Mucosa of descending colon (tissue), 3 donors: Measurements from ENCODE around the gene IFNA17. TPM values are rescaled to one million over a fixed set of nuclear protein-coding genes. Genes with fewer than 3 reads are reported as not detected.

Experiments
- ATAC-seq: fragments of 200-7000 bp; cut with Tn5 transposase; one replicate; pipeline ENCODE4 v1.9.1; 2020; ENCODE audit warnings: mild to moderate bottlenecking, moderate library complexity
- DNase-seq, 3 donors: peaks; one replicate each; pipeline ENCODE4 v3.0.0-alpha.2; 2020
- H3K36me3 ChIP-seq: fragments of 200-600 bp; one replicate; pipeline ENCODE4 v1.8.0; 2021; ENCODE audit warnings: low read depth, mild to moderate bottlenecking
- H3K4me1 ChIP-seq: fragments of 200-600 bp; one replicate; pipeline ENCODE4 v1.8.0; 2021; ENCODE audit warnings: low read depth, mild to moderate bottlenecking
- H3K4me3 ChIP-seq: fragments of 200-600 bp; one replicate; pipeline ENCODE4 v1.8.0; 2021; ENCODE audit warnings: mild to moderate bottlenecking
- H3K9me3 ChIP-seq: fragments of 200-600 bp; one replicate; pipeline ENCODE4 v1.8.0; 2021; ENCODE audit warnings: mild to moderate bottlenecking
- intact Hi-C, 2 donors: fragments of 100-400 bp; cut with DNase I in 1 of 2; cut with micrococcal nuclease in 1 of 2; formaldehyde crosslinking; loops; one replicate each; pipeline versions ENCODE4 v1.11.0 to v1.11.1; 2022; cut with DNase I, micrococcal nuclease
- total RNA-seq, 3 donors: library from RNA; stranded (reverse); fragmentation: NEBNext Ultra II Directional in 2 of 3; extraction: Animal tissue kit (Norgen Biotek cat#: 25700) in 2 of 3; gene quantifications; one replicate each; pipeline versions ENCODE4 v1.2.1 to v1.2.4, GENCODE V29; 2021 to 2023
- TF ChIP-seq, protein P1 (sequence below): fragments of 200-600 bp; IDR thresholded peaks from one replicate; pipeline ENCODE4 v1.8.0; 2022; ENCODE audit warnings: antibody characterized with exemption, mild to moderate bottlenecking
- donor health status: DM: no; HTN: no; CAD: no; lungs with moderate emphysema.
- donor health status: DM: no; HTN: no; CAD: no.
- donor health status: DM: no; HTN: yes; CAD: no.

IFNA17 gene
- total RNA-seq, 3 donors from 2014 or later: not detected

DNA sequence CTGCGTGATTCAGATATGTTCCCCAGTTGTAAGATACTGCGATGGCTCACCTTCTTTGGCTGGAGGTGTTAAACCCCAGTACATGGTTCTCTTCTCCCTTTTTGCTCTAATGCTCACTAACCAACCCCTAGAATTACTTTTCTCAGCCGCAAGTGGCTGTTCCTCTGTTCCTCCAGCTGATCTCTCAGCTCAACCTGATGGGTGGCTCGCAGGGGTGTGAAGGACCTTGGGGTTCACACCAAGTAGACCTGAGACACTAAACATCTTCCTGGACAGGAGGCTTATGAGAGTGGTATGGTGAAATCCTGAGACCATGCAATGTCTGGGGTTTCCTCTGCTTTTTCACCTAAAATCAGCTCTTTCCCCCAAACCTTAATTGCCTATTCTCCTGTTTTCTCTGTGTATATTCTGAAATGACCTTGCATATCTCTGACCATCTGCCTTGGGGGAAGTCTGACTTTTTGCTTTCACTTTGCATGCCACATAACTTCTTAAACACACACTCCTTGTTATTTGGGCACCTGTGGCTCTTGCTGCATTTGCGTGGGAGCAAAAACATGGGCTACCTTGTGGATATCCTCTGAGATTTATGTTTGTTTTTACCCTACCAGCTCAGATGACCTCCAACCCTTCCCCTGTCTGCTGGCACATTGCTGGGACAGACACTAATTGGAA is 27.7 kb upstream of the IFNA17 start:
- ATAC-seq (no peak), DNase-seq (no peak)
- H3K4me3 ChIP-seq: no peak overlapping the region
- no peaks in the 10 kb centered on the region for H3K36me3 ChIP-seq
- no peaks in the 10 kb centered on the region for H3K9me3 ChIP-seq
- TF ChIP-seq, protein P1, sequence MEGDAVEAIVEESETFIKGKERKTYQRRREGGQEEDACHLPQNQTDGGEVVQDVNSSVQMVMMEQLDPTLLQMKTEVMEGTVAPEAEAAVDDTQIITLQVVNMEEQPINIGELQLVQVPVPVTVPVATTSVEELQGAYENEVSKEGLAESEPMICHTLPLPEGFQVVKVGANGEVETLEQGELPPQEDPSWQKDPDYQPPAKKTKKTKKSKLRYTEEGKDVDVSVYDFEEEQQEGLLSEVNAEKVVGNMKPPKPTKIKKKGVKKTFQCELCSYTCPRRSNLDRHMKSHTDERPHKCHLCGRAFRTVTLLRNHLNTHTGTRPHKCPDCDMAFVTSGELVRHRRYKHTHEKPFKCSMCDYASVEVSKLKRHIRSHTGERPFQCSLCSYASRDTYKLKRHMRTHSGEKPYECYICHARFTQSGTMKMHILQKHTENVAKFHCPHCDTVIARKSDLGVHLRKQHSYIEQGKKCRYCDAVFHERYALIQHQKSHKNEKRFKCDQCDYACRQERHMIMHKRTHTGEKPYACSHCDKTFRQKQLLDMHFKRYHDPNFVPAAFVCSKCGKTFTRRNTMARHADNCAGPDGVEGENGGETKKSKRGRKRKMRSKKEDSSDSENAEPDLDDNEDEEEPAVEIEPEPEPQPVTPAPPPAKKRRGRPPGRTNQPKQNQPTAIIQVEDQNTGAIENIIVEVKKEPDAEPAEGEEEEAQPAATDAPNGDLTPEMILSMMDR: no peak
- H3K4me1 ChIP-seq: no peaks in the 10 kb centered on the region
- intact Hi-C loops: no loop called here

DNA sequence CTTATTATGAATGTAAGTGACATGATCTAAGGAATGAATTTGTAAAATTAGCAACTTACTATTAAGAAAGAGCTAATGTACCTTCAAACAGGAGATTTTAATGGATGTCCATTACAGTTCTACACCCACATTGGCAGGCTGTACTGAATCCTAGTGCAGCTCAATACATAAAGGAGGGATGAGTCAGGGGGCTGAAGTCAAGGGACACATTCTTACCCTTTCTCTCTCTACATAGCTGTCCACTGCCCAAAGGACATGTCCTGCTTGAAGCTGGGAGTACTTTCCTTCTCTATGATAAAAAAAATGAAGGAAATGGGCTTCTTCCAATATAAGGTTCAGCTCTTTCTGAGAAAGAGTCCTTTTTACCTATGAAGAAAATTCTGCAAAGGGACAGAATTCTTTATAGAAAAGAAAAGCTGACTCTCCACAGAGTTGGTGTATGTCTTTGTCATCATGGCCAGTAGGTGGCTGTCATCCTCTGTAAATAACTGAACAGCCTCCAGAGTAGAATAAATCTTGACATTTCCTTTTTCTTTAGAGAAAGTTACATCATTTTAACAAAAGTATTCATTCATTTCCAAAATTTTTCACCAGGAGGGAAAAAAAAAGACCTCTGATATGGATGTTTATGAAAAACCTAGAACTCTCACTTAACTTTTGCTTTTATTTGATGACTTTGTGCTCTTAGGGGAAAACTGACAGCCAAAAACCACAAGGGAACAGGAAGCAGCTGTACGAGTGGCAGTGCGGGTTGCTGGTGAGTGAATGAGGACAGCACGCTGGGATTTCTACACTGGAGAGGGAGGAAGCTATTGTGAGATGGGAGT is 24.9 kb upstream of the IFNA17 start:
- DNase-seq: peak in 1 of 3 donors; percentile 24
- Histone ChIP-seq H3K4me1 (no peaks in the 10 kb centered on the region), H3K36me3 (no peaks in the 10 kb centered on the region), H3K9me3 (no peaks in the 10 kb centered on the region), H3K4me3 (no peak overlapping the region)
- ATAC-seq: peak; percentile 40
- TF ChIP-seq, protein P1: no peak
- intact Hi-C loops: no loop called here

DNA sequence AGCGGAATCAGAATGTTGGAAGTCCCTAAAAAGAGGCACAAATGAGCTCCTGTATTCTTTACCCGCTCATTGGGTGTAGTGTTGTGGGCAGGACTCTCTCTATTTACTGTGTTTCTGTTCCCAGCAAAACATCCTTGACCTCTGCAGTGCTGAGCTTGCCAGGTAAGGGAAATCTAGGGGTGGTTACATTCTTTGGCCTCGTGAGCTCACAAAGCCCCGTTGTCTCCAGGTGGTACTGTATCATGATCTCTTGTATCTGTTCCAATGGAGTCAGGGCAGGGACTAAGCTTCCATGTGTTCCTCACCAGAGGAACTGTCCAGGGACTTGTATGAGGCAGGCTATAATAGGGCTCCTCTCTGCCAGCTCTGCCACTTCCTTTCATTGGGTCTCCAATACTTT is 23.6 kb upstream of the IFNA17 start:
- H3K4me1 ChIP-seq: no peaks in the 10 kb centered on the region
- DNase-seq (no peak), ATAC-seq (no peak)
- H3K36me3 ChIP-seq: no peaks in the 10 kb centered on the region
- no peak overlapping the region for H3K4me3 ChIP-seq
- TF ChIP-seq, protein P1: no peak
- H3K9me3 ChIP-seq: no peaks in the 10 kb centered on the region
- intact Hi-C loops: no loop called here

DNA sequence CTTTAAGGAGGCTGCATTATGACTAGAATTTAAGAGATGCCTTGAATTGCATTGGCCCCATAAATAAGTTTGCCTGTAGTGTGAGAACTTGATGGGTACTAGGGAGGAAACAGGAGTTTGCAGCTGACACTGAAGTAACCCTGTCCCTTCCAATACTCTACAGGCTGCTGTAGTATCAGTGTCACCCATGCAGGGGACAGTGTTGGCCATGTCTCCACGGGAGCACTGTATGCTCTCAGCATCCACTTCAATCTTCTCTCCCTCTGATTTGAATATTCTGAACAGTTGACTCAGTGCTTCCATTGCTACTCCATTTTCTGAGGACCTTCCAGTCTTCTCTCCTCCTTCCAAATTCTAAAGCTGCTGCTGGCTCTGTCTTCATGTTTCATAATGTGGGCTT is 23.2 kb upstream of the IFNA17 start:
- ATAC-seq (no peak), DNase-seq (no peak)
- TF ChIP-seq, protein P1: no peak
- Histone ChIP-seq H3K9me3 (no peaks in the 10 kb centered on the region), H3K4me1 (no peaks in the 10 kb centered on the region), H3K36me3 (no peaks in the 10 kb centered on the region), H3K4me3 (no peak overlapping the region)
- intact Hi-C loops: no loop called here

DNA sequence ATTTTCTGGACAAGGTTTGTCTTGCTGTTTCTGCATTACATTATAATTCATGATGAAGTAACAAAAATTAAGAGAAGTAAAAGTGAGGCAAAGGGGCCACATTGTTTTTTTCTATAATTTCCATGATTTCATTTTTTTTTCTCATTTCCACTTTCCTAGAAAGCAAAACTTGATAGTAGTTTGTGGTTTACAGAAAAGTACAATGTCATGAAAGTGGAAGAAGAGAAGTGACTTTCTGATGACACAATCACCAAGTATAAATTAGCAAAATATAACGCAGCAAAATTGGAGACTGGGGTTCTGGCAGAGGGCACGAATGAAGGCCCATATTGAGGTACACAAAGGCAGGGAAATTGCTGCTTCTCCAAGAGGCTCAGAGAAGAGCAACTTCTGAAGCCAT is 16.8 kb upstream of the IFNA17 start:
- no peaks in the 10 kb centered on the region for H3K36me3 ChIP-seq
- H3K9me3 ChIP-seq: no peaks in the 10 kb centered on the region
- DNase-seq (no peak), ATAC-seq (no peak)
- TF ChIP-seq, protein P1: no peak
- intact Hi-C loops: no loop called here
- H3K4me1 ChIP-seq: no peaks in the 10 kb centered on the region
- H3K4me3 ChIP-seq: no peak overlapping the region
